Gastrocnemius medialis (tissue), 4 donors: Measurements from ENCODE around the gene UNC93A. TPM values are rescaled to one million over a fixed set of nuclear protein-coding genes. Genes with fewer than 3 reads are reported as not detected.

Experiments
- ATAC-seq, 2 donors: fragments of 150-250 bp; one replicate each; pipeline ENCODE4 v1.9.1; 2016
- DNase-seq, 2 donors: peaks; one replicate each; pipeline ENCODE4 v3.0.0-alpha.2; 2019
- H3K27ac ChIP-seq, 4 donors: fragments of 200-600 bp; sonication (generic); 1 replicate in 1 of 4; 2 replicates in 3 of 4; pipeline ENCODE4 v1.5.1; 2016 to 2018; ENCODE audit warnings: mild to moderate bottlenecking in 2 of 4, moderate library complexity in 1 of 4
- H3K27me3 ChIP-seq, 3 donors: fragments of 200-600 bp; sonication (generic) in 2 of 3; 1 replicate in 1 of 3; 2 replicates in 2 of 3; pipeline versions ENCODE4 v1.5.1 to v1.6.0; 2016 to 2019; ENCODE audit warnings: mild to moderate bottlenecking in 1 of 3, moderate library complexity in 1 of 3
- H3K36me3 ChIP-seq, 2 donors: fragments of 200-600 bp; sonication (generic) in 1 of 2; one replicate each; pipeline ENCODE4 v1.5.1; 2017 to 2018
- H3K4me1 ChIP-seq, 2 donors: fragments of 200-600 bp; sonication (generic) in 1 of 2; one replicate each; pipeline ENCODE4 v1.5.1; 2016 to 2017; ENCODE audit warnings: mild to moderate bottlenecking in 2 of 2
- H3K4me3 ChIP-seq, 4 donors: fragments of 200-600 bp; sonication (generic) in 3 of 4; 1 replicate in 1 of 4; 2 replicates in 3 of 4; pipeline ENCODE4 v1.5.1; 2016 to 2019; ENCODE audit warnings: mild to moderate bottlenecking in 2 of 4
- H3K9me3 ChIP-seq, 3 donors: fragments of 200-600 bp; sonication (generic) in 2 of 3; 1 replicate in 1 of 3; 2 replicates in 2 of 3; pipeline ENCODE4 v1.5.1; 2016 to 2019
- POLR2A ChIP-seq, 2 donors: fragments of 450-650 bp; IDR thresholded peaks; one replicate each; pipeline ENCODE4 v1.6.1; 2017; ENCODE audit warnings: antibody characterized with exemption in 2 of 2, mild to moderate bottlenecking in 2 of 2, moderate library complexity in 2 of 2
- in situ Hi-C, 4 donors: fragments of 200-750 bp; cut with MboI; loops; one replicate each; pipeline versions ENCODE4 v1.15.0 to v1.8.0; 2017; ENCODE audit warnings: low sequenced_read_pairs in 4 of 4
- intact Hi-C: fragments of 100-400 bp; cut with DNase I; formaldehyde crosslinking; loops from one replicate; pipeline ENCODE4 v1.15.1; 2023; ENCODE audit warnings: low total_unique reads
- total RNA-seq, 4 donors: library from RNA; depleted of rRNA; stranded (reverse); fragments of >200 nt; gene quantifications; one replicate each; pipeline versions ENCODE4 v1.1.0 to v1.2.3, GENCODE V29; 2016
- TF ChIP-seq, protein P1 (sequence below), 5 experiments: fragments of 450-650 bp in 3 of 5; fragments of 200-600 bp in 2 of 5; sonication (generic) in 2 of 5; IDR thresholded peaks in 4 of 5; conservative IDR thresholded peaks in 1 of 5; 1 replicate in 4 of 5; 2 replicates in 1 of 5; pipeline ENCODE4 v1.5.1; 2016 to 2019; ENCODE audit warnings: antibody characterized with exemption in 5 of 5, mild to moderate bottlenecking in 3 of 5, moderate library complexity in 3 of 5

UNC93A gene
- total RNA-seq, 4 donors from 2014 or later = not detected

DNA sequence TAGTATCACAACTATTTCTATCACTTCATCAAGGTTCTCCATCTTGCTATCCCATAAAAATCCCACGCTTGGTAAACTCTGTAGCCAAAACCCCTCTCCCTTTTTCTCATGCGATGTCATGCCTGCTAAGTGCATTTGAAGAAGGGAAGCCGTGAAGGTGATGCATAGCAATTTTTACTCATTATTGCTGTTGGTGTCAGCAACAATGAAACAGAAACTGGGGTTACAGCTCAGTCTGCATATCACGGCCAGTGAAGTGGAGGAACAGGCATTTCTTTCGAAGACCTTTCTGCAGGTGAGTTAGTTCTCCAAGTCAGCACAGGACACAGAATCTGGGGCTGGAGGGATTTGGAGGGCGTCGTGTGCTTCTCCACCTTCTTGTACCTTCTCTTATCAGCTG is 5.8 kb downstream of the UNC93A start:
- TF ChIP-seq, protein P1, sequence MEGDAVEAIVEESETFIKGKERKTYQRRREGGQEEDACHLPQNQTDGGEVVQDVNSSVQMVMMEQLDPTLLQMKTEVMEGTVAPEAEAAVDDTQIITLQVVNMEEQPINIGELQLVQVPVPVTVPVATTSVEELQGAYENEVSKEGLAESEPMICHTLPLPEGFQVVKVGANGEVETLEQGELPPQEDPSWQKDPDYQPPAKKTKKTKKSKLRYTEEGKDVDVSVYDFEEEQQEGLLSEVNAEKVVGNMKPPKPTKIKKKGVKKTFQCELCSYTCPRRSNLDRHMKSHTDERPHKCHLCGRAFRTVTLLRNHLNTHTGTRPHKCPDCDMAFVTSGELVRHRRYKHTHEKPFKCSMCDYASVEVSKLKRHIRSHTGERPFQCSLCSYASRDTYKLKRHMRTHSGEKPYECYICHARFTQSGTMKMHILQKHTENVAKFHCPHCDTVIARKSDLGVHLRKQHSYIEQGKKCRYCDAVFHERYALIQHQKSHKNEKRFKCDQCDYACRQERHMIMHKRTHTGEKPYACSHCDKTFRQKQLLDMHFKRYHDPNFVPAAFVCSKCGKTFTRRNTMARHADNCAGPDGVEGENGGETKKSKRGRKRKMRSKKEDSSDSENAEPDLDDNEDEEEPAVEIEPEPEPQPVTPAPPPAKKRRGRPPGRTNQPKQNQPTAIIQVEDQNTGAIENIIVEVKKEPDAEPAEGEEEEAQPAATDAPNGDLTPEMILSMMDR (IDR thresholded peaks at IDR 0.05 in 4 of 5, conservative IDR thresholded peaks at IDR 0.05 in 1 of 5) = no peak
- TF ChIP-seq POLR2A (IDR thresholded peaks at IDR 0.05) = no peak
- H3K9me3 ChIP-seq = no peaks in the 10 kb centered on the region
- no peaks in the 10 kb centered on the region for H3K4me1 ChIP-seq
- DNase-seq = no peak
- intact Hi-C loops = no loop called here
- no peak overlapping the region for H3K27ac ChIP-seq
- ATAC-seq = no peak
- H3K36me3 ChIP-seq = no peaks in the 10 kb centered on the region
- no peak overlapping the region for H3K4me3 ChIP-seq
- peaks cover 0 to 3% (median 0%) of the 10 kb centered on the region in 3 donors for H3K27me3 ChIP-seq
- in situ Hi-C loops = loop anchor here in 1 of 4 donors (25.0 kb wide), 1 partner anchor 510 kb away; no protein-coding TSS in a partner anchor

DNA sequence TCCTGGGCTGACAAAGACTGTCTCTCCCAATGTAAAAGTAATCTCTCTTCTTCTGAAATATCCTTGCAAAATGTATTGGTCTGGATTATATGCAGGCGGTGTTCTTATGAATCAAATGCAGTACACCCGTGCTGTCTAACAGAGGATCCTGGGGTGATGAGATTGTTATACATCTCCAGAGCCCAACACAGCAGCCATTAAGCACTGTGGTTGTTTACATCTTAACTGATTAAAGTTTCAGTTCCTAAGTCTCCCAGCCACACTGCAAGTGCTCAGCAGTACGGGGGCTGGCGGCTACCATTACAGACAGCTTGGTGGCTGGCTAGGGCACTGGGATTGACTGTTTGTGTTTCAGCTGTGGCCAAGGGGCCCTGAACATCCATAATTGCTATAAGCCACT is 7.0 kb downstream of the UNC93A start:
- Histone ChIP-seq H3K4me1 (no peaks in the 10 kb centered on the region), H3K27me3 (peaks cover 0 to 3% (median 0%) of the 10 kb centered on the region in 3 donors), H3K9me3 (no peaks in the 10 kb centered on the region), H3K4me3 (no peak overlapping the region), H3K36me3 (no peaks in the 10 kb centered on the region), H3K27ac (no peak overlapping the region)
- intact Hi-C loops = no loop called here
- ATAC-seq (no peak), DNase-seq (no peak)
- in situ Hi-C loops = loop anchor here in 1 of 4 donors (25.0 kb wide), 1 partner anchor 511 kb away; no protein-coding TSS in a partner anchor
- no peak for TF ChIP-seq POLR2A (IDR thresholded peaks at IDR 0.05)
- TF ChIP-seq, protein P1 (IDR thresholded peaks at IDR 0.05 in 4 of 5, conservative IDR thresholded peaks at IDR 0.05 in 1 of 5) = no peak

DNA sequence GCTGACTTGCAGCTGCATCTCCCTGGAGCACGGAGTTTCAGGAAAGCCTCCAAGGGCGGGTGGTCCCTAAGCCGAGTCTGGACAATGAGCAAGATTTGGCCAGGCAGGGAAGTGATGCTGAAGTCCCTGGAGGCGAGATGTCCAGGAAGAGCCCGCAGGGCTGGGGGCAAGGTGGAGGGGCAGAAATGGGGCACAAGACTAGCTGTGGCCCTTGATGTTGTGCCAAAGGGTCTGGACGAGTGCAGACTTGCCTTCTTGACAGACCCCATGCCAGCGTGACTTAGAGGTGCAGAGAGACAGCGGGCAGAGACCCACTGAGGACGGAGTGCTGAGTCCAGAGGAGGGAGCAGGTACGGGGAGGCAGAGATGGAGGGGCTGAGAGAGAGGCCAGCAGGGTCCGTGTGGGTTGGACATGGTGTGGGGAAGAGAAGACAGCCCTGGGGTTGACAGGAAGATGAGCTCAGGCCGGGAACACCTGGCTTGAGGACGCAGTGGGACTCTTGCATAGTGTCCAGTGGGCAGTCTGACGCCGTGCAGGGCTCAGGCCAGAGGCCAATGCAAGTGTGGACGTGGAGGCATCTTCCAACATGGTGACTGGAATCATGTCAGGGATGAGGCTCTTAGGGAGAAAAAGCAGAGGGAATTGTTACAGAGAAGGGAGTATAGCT is 8.7 kb downstream of the UNC93A start:
- no peaks in the 10 kb centered on the region for H3K9me3 ChIP-seq
- ATAC-seq (no peak), DNase-seq (no peak)
- TF ChIP-seq, protein P1 (IDR thresholded peaks at IDR 0.05 in 4 of 5, conservative IDR thresholded peaks at IDR 0.05 in 1 of 5) = no peak
- no peak for TF ChIP-seq POLR2A (IDR thresholded peaks at IDR 0.05)
- no peaks in the 10 kb centered on the region for H3K36me3 ChIP-seq
- intact Hi-C loops = no loop called here
- H3K4me1 ChIP-seq = no peaks in the 10 kb centered on the region
- no peak overlapping the region for H3K27ac ChIP-seq
- no peak overlapping the region for H3K4me3 ChIP-seq
- H3K27me3 ChIP-seq = peaks cover 0 to 7% (median 0%) of the 10 kb centered on the region in 3 donors
- in situ Hi-C loops = loop anchor here in 1 of 4 donors (25.0 kb wide), 1 partner anchor 512 kb away; no protein-coding TSS in a partner anchor

DNA sequence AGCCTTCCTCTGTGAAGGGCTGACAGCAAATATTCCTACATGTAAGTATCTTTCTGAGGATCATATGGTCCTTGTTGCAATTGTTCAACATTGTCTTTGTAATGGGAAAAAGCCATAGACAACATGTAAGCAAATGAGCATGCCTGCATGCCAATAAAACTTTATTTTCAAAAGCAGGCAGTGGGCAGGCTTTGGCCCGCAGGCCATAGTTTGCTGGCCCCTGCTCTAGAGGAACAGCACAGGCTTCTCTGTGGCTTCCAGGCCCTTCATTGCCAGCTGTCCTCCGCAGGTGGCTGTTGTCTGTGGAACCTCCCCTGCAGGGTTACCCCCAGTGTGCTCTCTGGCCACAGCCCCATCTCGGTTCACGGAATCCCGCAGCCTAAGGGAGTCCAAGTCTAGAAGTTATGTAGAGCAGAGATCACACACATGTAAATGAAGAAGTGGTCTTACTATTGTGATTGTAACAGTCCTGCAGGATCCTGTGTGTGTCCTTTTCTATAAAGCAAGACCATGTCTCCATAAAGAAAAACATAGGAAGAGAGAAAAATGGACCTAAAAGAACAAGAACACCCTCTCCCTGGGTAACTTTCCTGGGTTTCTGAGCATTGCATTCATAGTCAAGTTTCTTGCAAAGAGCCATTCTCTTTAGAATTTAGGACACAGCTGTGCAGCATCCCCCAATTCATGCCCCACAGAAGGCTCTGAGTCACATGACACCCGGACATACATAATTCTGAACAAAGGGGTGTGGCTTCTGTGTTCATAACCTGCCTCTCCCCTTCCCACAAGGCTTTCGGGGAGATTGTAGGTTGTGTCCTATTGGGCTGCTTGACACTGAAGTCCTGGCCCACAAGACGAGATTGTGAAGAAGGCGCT is 10.0 kb downstream of the UNC93A start:
- Histone ChIP-seq H3K36me3 (no peaks in the 10 kb centered on the region), H3K27me3 (peaks cover 0 to 7% (median 4%) of the 10 kb centered on the region in 3 donors), H3K27ac (no peak overlapping the region), H3K9me3 (no peaks in the 10 kb centered on the region), H3K4me1 (no peaks in the 10 kb centered on the region), H3K4me3 (no peak overlapping the region)
- no peak for ATAC-seq
- TF ChIP-seq, protein P1 (IDR thresholded peaks at IDR 0.05 in 4 of 5, conservative IDR thresholded peaks at IDR 0.05 in 1 of 5) = no peak
- no peak for TF ChIP-seq POLR2A (IDR thresholded peaks at IDR 0.05)
- DNase-seq = no peak
- intact Hi-C loops (no loop called here), in situ Hi-C loops (no loop called here)
